ENCODE results near the gene DOCK2.

- TF ChIP-seq CTCF (IDR thresholded peaks at IDR 0.05) (no peak), ZFX (IDR thresholded peaks at IDR 0.05; ENCODE audit: borderline replicate concordance) (no peak)
These were observed 233.1 kb downstream of the DOCK2 start for GRCh38 chr5:169870211-169870610.
